ENCODE results near the gene MTFR2. TPM values are rescaled to one million over a fixed set of nuclear protein-coding genes. Genes with fewer than 3 reads are reported as not detected.

Gene MTFR2
- total and polyA plus RNA-seq, 12 donors: 0.30 to 0.97 (median 0.67) TPM; not detected in 1

- Histone ChIP-seq H3K36me3 (replicated peaks in 1 of 2) (no peaks in the 10 kb centered on the region), H3K27me3 (no peaks in the 10 kb centered on the region), H3K27ac (peak within 1 kb of the TSS; percentile 95 to 100 (median 100)), H3K4me1 (replicated peaks in 1 of 2) (peaks cover 27 to 47% of the 10 kb centered on the region in 2 donors), H3K4me3 (peak within 1 kb of the TSS; percentile 63 to 94 (median 86)), H3K9me3 (replicated peaks in 1 of 3) (no peaks in the 10 kb centered on the region)
- TF ChIP-seq, protein P1, sequence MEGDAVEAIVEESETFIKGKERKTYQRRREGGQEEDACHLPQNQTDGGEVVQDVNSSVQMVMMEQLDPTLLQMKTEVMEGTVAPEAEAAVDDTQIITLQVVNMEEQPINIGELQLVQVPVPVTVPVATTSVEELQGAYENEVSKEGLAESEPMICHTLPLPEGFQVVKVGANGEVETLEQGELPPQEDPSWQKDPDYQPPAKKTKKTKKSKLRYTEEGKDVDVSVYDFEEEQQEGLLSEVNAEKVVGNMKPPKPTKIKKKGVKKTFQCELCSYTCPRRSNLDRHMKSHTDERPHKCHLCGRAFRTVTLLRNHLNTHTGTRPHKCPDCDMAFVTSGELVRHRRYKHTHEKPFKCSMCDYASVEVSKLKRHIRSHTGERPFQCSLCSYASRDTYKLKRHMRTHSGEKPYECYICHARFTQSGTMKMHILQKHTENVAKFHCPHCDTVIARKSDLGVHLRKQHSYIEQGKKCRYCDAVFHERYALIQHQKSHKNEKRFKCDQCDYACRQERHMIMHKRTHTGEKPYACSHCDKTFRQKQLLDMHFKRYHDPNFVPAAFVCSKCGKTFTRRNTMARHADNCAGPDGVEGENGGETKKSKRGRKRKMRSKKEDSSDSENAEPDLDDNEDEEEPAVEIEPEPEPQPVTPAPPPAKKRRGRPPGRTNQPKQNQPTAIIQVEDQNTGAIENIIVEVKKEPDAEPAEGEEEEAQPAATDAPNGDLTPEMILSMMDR (IDR thresholded peaks at IDR 0.05): peak in 1 of 6 experiments; percentile 21
- TF ChIP-seq POLR2A (IDR thresholded peaks at IDR 0.05): peak; percentile 96 to 99
- DNase-seq: peak; percentile 99 to 100 (median 100)
- WGBS, 4 donors: 0% methylated on average over 37 to 60 of the region's 60 CpGs
- intact Hi-C loops (cut with DNase I): no loop called here
Observed at GRCh38 chr6:136289579-136290409, 39.7 kb upstream of the MTFR2 start, which contains the start of gene BCLAF1. Gene BCLAF1, minus strand, starts transcription at chr6:136289846. Its CDS starts 9,980 bp downstream, at chr6:136279866.

DNA sequence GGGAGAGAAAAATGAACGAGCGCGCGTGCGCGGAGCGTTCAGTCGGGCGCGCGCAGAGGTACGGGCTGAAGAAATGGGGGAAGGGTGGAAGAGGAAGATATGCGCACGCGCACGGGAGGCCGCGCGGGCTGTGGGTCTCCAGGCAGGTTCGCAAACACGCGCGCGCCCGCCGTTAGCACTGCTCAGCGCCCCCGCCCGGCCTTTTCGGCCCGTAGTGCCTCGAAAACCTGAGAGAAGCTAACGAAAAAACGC is 39.1 kb upstream of the MTFR2 start:
- TF ChIP-seq POLR2A (IDR thresholded peaks at IDR 0.05): no peak
- TF ChIP-seq, protein P1 (IDR thresholded peaks at IDR 0.05): peak in 1 of 6 experiments; percentile 33
- H3K36me3 ChIP-seq (replicated peaks in 1 of 2): no peaks in the 10 kb centered on the region
- no peaks in the 10 kb centered on the region for H3K27me3 ChIP-seq
- no peaks in the 10 kb centered on the region for H3K9me3 ChIP-seq (replicated peaks in 1 of 3)
- intact Hi-C loops (cut with DNase I): no loop called here
- H3K4me1 ChIP-seq (replicated peaks in 1 of 2): peaks cover 32 to 53% of the 10 kb centered on the region in 2 donors
- H3K27ac ChIP-seq: peak overlapping the region; percentile 95 to 100 (median 100)
- H3K4me3 ChIP-seq: peak overlapping the region; percentile 63 to 94 (median 86)
- WGBS, 4 donors: 0 to 1% (median 0%) methylated on average over 15 to 34 of the region's 34 CpGs
- peak; percentile 88 to 95 (median 91) for DNase-seq

DNA sequence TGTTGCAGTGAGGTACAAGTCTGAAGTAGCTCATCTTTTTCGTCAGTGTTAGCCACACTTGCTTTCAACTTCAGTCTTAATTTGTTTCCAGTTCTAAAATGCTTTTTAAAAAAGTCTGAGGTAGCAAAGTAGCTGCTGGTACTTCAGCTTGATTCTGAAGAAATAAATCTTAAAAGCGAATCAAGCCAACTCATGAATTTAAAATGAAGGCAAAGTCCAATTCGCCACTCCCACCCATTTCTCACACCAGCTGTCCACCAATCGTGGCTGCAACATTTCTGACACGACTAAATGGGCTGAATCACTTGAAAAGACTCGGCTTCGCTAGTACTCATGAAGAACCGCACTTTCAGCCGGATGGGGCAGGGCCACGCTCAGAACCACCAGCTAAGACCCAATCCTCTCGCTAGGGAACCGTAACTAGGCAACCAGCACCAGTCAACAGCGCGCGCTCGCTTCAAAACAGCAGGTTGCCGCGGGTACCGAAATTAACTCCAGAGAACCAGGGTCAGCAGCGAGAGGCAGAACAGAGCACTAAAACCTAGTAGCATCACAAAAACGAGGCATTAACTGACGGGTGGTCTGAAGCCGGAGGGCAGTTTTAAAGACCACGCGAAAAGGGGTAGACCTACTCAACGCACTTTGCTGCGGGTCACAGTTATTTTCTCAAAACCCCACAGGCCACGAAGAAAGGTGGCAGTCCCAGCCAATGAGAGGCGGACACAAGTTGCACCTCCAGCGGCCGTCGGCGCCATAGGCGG is 38.6 kb upstream of the MTFR2 start:
- H3K27me3 ChIP-seq: no peaks in the 10 kb centered on the region
- intact Hi-C loops (cut with DNase I): no loop called here
- H3K27ac ChIP-seq: peak overlapping the region; percentile 95 to 100 (median 100)
- H3K9me3 ChIP-seq (replicated peaks in 1 of 3): no peaks in the 10 kb centered on the region
- peaks cover 34 to 58% of the 10 kb centered on the region in 2 donors for H3K4me1 ChIP-seq (replicated peaks in 1 of 2)
- H3K4me3 ChIP-seq: peak overlapping the region; percentile 63 to 94 (median 86)
- WGBS, 4 donors: 0 to 1% (median 1%) methylated on average over 26 to 34 of the region's 34 CpGs
- TF ChIP-seq, protein P1 (IDR thresholded peaks at IDR 0.05): peak in 5 of 6 experiments; percentile 34 to 62 (median 47)
- peak; percentile 45 to 73 for TF ChIP-seq POLR2A (IDR thresholded peaks at IDR 0.05)
- H3K36me3 ChIP-seq (replicated peaks in 1 of 2): no peaks in the 10 kb centered on the region
- peak; percentile 81 to 96 (median 94) for DNase-seq

DNA sequence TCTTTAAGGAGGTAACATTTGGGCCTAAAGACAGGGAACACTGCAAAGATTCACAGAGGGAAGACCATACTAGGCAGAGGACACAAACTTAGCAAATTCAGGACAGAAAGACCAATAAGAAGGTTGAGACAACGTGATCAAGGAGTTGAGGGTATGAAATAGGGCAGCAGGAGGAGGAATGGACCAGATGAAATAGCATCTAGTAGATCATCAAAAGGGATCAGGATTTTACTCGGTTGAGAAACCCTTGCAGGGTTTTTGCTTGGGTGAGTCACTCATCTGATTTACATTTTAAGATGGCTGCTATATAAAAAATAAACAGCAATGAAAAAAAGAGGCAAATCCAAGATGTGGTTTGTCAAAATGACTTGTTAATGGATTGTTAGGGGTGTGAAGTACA is 34.8 kb upstream of the MTFR2 start:
- intact Hi-C loops (cut with DNase I): no loop called here
- Histone ChIP-seq H3K27me3 (no peaks in the 10 kb centered on the region), H3K36me3 (replicated peaks in 1 of 2) (peaks cover 0 to 4% of the 10 kb centered on the region in 2 donors), H3K27ac (no peak overlapping the region), H3K4me1 (replicated peaks in 1 of 2) (peaks cover 54 to 86% of the 10 kb centered on the region in 2 donors), H3K9me3 (replicated peaks in 1 of 3) (no peaks in the 10 kb centered on the region), H3K4me3 (no peak overlapping the region)
- no peak for TF ChIP-seq POLR2A (IDR thresholded peaks at IDR 0.05)
- TF ChIP-seq, protein P1 (IDR thresholded peaks at IDR 0.05): no peak
- 3 to 23% (median 14%) methylated on average over 2 of the region's 2 CpGs for WGBS, 4 donors
- no peak for DNase-seq
